Vagina (tissue), 2 donors: ENCODE results near the gene OR10A2.

Experiments used
- CTCF ChIP-seq, 3 experiments: fragments of 450-650 bp in 2 of 3; fragments of 200-600 bp in 1 of 3; sonication (generic) in 1 of 3; IDR thresholded peaks; one replicate each; pipeline ENCODE4 v1.5.1; 2017 to 2019; ENCODE audit warnings: antibody characterized with exemption in 3 of 3, mild to moderate bottlenecking in 2 of 3, moderate library complexity in 2 of 3
- POLR2A ChIP-seq, 2 donors: fragments of 450-650 bp; IDR thresholded peaks; one replicate each; pipeline ENCODE4 v1.6.1; 2017; ENCODE audit warnings: antibody characterized with exemption in 2 of 2, mild to moderate bottlenecking in 2 of 2, moderate library complexity in 2 of 2
- POLR2AphosphoS5 ChIP-seq, 2 donors: sonication (generic); formaldehyde crosslinking; IDR thresholded peaks; one replicate each; pipeline ENCODE4 v1.9.0; 2017; ENCODE audit warnings: antibody characterized with exemption in 2 of 2, mild to moderate bottlenecking in 2 of 2, low read depth in 1 of 2; ENCODE audit not compliant: insufficient read depth in 1 of 2

DNA sequence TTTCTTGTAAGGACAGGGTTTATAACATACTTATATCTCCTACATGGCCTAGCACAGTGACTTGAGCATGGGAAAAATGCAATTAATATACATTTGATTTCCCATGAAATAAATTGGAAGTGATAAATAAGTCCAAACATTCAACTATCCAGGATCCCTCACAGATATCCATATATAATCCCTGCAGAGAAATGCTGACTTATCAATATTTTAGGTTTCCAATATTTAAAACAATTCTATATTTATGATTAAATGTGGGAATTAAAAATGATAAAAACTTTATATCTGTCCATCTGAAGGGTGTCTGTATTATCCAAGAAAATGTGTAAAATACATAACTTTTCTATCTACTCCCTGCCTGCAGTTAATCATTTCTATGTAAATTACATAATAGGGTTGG lies 19.9 kb downstream of the OR10A2 start:
- TF ChIP-seq CTCF (IDR thresholded peaks at IDR 0.05) (no peak), POLR2A (IDR thresholded peaks at IDR 0.05) (no peak), POLR2AphosphoS5 (IDR thresholded peaks at IDR 0.05; ENCODE audit: insufficient read depth in 1 of 2, low read depth in 1 of 2) (no peak)
